Measurements from ENCODE around the gene DOK6. TPM values are rescaled to one million over a fixed set of nuclear protein-coding genes. Genes with fewer than 3 reads are reported as not detected.
A peak's percentile ranks its signal among the peaks of the same experiment; 100 is the strongest.

The DOK6 gene
- total RNA-seq, 6 donors from 2014 or later, result 0.89 to 6.1 (median 1.9) TPM

GRCh38 chr18:69787825-69788547 lies 387.3 kb downstream of the DOK6 start:
- TF ChIP-seq POLR2AphosphoS5 (IDR thresholded peaks at IDR 0.05) (no peak), CTCF (IDR thresholded peaks at IDR 0.05) (no peak), POLR2A (IDR thresholded peaks at IDR 0.05) (no peak), EP300 (IDR thresholded peaks at IDR 0.05) (no peak)
- H3K4me1 ChIP-seq, result no peaks in the 10 kb centered on the region
- no peaks in the 10 kb centered on the region for H3K36me3 ChIP-seq
- H3K9me3 ChIP-seq, result no peaks in the 10 kb centered on the region
- H3K27me3 ChIP-seq, result no peaks in the 10 kb centered on the region
- WGBS, 2 donors, result 49 to 57% methylated on average over 4 of the region's 4 CpGs
- H3K4me3 ChIP-seq, result no peak overlapping the region
- peak in 1 of 2 donors; percentile 29 for DNase-seq
- ATAC-seq (ENCODE audit: low FRiP score in 2 of 2), result no peak
- no peak overlapping the region for H3K27ac ChIP-seq

GRCh38 chr18:69789794-69790193 lies 389.1 kb downstream of the DOK6 start:
- Histone ChIP-seq H3K9me3 (no peaks in the 10 kb centered on the region), H3K27me3 (no peaks in the 10 kb centered on the region), H3K4me1 (no peaks in the 10 kb centered on the region), H3K27ac (no peak overlapping the region), H3K36me3 (no peaks in the 10 kb centered on the region), H3K4me3 (no peak overlapping the region)
- DNase-seq (no peak), ATAC-seq (ENCODE audit: low FRiP score in 2 of 2) (no peak)
- 93 to 96% methylated on average over 1 of the region's 1 CpG for WGBS, 2 donors
- TF ChIP-seq POLR2A (IDR thresholded peaks at IDR 0.05) (no peak), CTCF (IDR thresholded peaks at IDR 0.05) (no peak), POLR2AphosphoS5 (IDR thresholded peaks at IDR 0.05) (no peak), EP300 (IDR thresholded peaks at IDR 0.05) (no peak)

- Histone ChIP-seq H3K36me3 (no peaks in the 10 kb centered on the region), H3K9me3 (no peaks in the 10 kb centered on the region), H3K4me1 (no peaks in the 10 kb centered on the region), H3K27me3 (no peaks in the 10 kb centered on the region), H3K27ac (no peak overlapping the region), H3K4me3 (no peak overlapping the region)
- DNase-seq (no peak), ATAC-seq (ENCODE audit: low FRiP score in 2 of 2) (no peak)
- no peak for TF ChIP-seq POLR2AphosphoS5 (IDR thresholded peaks at IDR 0.05)
- TF ChIP-seq POLR2A (IDR thresholded peaks at IDR 0.05), result no peak
- no peak for TF ChIP-seq CTCF (IDR thresholded peaks at IDR 0.05)
- no peak for TF ChIP-seq EP300 (IDR thresholded peaks at IDR 0.05)
These were observed 390.0 kb downstream of the DOK6 start for GRCh38 chr18:69790649-69791048.

DNA sequence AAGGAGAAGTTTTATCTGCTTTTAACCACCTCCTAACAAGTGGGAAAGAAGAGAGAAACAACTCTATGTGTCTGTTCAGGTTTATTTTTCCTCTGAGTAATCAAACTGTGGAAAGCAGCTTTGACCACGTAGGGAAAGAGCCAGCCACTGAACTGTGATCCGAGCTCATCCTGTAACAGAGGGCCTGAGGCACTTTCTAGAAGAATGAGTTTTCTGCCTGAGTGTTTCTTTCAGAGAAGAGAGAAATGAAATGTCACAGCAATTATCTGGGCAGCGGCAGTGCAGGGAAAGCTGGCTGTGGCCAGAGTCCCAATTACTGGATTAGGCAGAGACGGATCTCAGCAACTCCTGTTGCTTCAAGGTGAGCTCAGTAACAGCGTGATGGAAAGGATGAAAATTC lies 395.1 kb downstream of the DOK6 start:
- Histone ChIP-seq H3K9me3 (no peaks in the 10 kb centered on the region), H3K4me1 (no peaks in the 10 kb centered on the region), H3K36me3 (no peaks in the 10 kb centered on the region), H3K27ac (no peak overlapping the region), H3K4me3 (no peak overlapping the region), H3K27me3 (no peaks in the 10 kb centered on the region)
- no peak for DNase-seq
- TF ChIP-seq CTCF (IDR thresholded peaks at IDR 0.05), result no peak
- TF ChIP-seq EP300 (IDR thresholded peaks at IDR 0.05), result no peak
- TF ChIP-seq POLR2A (IDR thresholded peaks at IDR 0.05), result no peak
- TF ChIP-seq POLR2AphosphoS5 (IDR thresholded peaks at IDR 0.05), result no peak
- ATAC-seq (ENCODE audit: low FRiP score in 2 of 2), result no peak
- 86 to 92% methylated on average over 5 of the region's 5 CpGs for WGBS, 2 donors
